Glutamatergic neuron (in vitro differentiated cells): Measurements from ENCODE around the gene PCGF3. TPM values are rescaled to one million over a fixed set of nuclear protein-coding genes. Genes with fewer than 3 reads are reported as not detected.
"Not testable (repeated sequence)": the region's sequence is repeated elsewhere in the genome, so short reads cannot be mapped to it uniquely, and the experiment has no call there.

ENCODE experiments used
- DNase-seq: peaks from one replicate; pipeline ENCODE4 v3.0.0; 2022
- H3K27ac Mint-ChIP-seq: one replicate; pipeline ENCODE4 v1.8.0; 2020; ENCODE audit warnings: mild to moderate bottlenecking, mixed read lengths, inconsistent platforms; ENCODE audit not compliant: unreplicated experiment
- H3K27me3 Mint-ChIP-seq: one replicate; pipeline ENCODE4 v1.8.0; 2020; ENCODE audit warnings: mild to moderate bottlenecking, moderate library complexity, mixed read lengths, inconsistent platforms; ENCODE audit not compliant: unreplicated experiment
- H3K36me3 Mint-ChIP-seq: one replicate; pipeline ENCODE4 v1.8.0; 2020; ENCODE audit warnings: mild to moderate bottlenecking, mixed read lengths, inconsistent platforms; ENCODE audit not compliant: unreplicated experiment
- H3K4me1 Mint-ChIP-seq: one replicate; pipeline ENCODE4 v1.8.0; 2020; ENCODE audit warnings: mild to moderate bottlenecking, low read depth, mixed read lengths, inconsistent platforms; ENCODE audit not compliant: unreplicated experiment
- H3K4me3 Mint-ChIP-seq: one replicate; pipeline ENCODE4 v1.8.0; 2020; ENCODE audit warnings: mild to moderate bottlenecking, mixed read lengths, inconsistent platforms; ENCODE audit not compliant: unreplicated experiment
- H3K9me3 Mint-ChIP-seq: one replicate; pipeline ENCODE4 v1.8.0; 2020; ENCODE audit warnings: mild to moderate bottlenecking, moderate library complexity, mixed read lengths, inconsistent platforms; ENCODE audit not compliant: unreplicated experiment
- total RNA-seq: library from RNA; stranded (reverse); fragmentation: NEBNext Ultra II Directional; extraction: Animal tissue kit (Norgen Biotek cat#: 25700); gene quantifications from one replicate; pipeline ENCODE4 v1.2.1, GENCODE V29; 2021; ENCODE audit not compliant: unreplicated experiment
- TF ChIP-seq, protein P1 (sequence below): fragments of 200-600 bp; sonication (generic); IDR thresholded peaks from one replicate; pipeline ENCODE4 v1.5.0; 2021; ENCODE audit not compliant: partially characterized antibody, unreplicated experiment

Gene PCGF3
- total RNA-seq, 1 donor from 2014 or later, result 122 TPM

DNA sequence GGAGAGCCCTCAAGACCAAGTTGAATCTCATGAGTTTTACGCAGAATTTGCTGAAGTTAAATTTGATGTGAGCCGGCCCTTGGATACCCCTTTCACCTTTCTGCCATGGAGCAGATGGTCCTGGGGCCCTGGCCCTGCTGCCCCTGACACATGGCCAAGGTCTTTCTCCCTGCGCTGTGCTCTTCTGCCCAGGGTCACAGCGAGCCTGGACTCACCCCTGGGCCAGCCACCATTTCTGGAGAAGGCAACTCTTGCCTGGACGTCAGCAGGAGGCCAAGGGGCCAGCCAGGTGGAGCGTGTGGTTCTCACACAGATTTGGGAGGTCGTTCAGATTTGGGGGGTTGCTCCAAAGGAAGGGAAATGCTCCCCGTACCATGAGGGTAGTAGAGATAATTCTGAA, 30.0 kb downstream of the PCGF3 start:
- Mint-ChIP-seq H3K36me3 (peaks cover 3% of the 10 kb centered on the region), H3K4me1 (no peaks in the 10 kb centered on the region)
- TF ChIP-seq, protein P1, sequence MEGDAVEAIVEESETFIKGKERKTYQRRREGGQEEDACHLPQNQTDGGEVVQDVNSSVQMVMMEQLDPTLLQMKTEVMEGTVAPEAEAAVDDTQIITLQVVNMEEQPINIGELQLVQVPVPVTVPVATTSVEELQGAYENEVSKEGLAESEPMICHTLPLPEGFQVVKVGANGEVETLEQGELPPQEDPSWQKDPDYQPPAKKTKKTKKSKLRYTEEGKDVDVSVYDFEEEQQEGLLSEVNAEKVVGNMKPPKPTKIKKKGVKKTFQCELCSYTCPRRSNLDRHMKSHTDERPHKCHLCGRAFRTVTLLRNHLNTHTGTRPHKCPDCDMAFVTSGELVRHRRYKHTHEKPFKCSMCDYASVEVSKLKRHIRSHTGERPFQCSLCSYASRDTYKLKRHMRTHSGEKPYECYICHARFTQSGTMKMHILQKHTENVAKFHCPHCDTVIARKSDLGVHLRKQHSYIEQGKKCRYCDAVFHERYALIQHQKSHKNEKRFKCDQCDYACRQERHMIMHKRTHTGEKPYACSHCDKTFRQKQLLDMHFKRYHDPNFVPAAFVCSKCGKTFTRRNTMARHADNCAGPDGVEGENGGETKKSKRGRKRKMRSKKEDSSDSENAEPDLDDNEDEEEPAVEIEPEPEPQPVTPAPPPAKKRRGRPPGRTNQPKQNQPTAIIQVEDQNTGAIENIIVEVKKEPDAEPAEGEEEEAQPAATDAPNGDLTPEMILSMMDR, result no peak

DNA sequence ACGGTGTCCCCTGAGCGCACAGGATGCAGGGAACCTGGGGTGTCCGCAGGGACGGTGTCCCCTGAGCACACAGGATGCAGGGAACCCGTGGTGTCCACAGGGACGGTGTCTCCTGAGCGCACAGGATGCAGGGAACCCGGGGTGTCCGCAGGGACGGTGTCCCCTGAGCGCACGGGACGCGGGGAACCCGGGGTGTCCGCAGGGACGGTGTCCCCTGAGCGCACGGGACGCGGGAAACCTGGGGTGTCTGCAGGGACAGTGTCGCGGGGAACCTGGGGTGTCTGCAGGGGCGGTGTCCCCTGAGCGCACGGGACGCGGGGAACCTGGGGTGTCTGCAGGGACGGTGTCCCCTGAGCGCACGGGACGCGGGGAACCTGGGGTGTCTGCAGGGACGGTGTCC, 30.9 kb downstream of the PCGF3 start:
- H3K4me1 Mint-ChIP-seq, H3K27me3 Mint-ChIP-seq, H3K9me3 Mint-ChIP-seq, DNase-seq, H3K27ac Mint-ChIP-seq, H3K4me3 Mint-ChIP-seq, H3K36me3 Mint-ChIP-seq: not testable (repeated sequence)

More for the DNA sequence above, 30.0 kb downstream of the PCGF3 start:
- H3K9me3 Mint-ChIP-seq, result peaks cover 8% of the 10 kb centered on the region
- H3K4me3 Mint-ChIP-seq, result no peak overlapping the region
- peaks cover 3% of the 10 kb centered on the region for H3K27me3 Mint-ChIP-seq
- no peak overlapping the region for H3K27ac Mint-ChIP-seq
- DNase-seq, result no peak

GRCh38 chr4:738781-739280, 33.2 kb downstream of the PCGF3 start:
- Mint-ChIP-seq H3K4me3 (no peak overlapping the region), H3K27ac (no peak overlapping the region), H3K27me3 (peaks cover 3% of the 10 kb centered on the region), H3K4me1 (no peaks in the 10 kb centered on the region), H3K36me3 (no peaks in the 10 kb centered on the region), H3K9me3 (peaks cover 10% of the 10 kb centered on the region)
- no peak for DNase-seq
- TF ChIP-seq, protein P1, result no peak

GRCh38 chr4:739569-739968, 33.9 kb downstream of the PCGF3 start:
- Mint-ChIP-seq H3K4me3 (no peak overlapping the region), H3K4me1 (no peaks in the 10 kb centered on the region), H3K27ac (no peak overlapping the region), H3K9me3 (peaks cover 10% of the 10 kb centered on the region), H3K36me3 (no peaks in the 10 kb centered on the region), H3K27me3 (peaks cover 2% of the 10 kb centered on the region)
- no peak for DNase-seq
- TF ChIP-seq, protein P1, result no peak

- DNase-seq, result no peak
- Mint-ChIP-seq H3K36me3 (no peaks in the 10 kb centered on the region), H3K27me3 (peaks cover 2% of the 10 kb centered on the region), H3K4me3 (no peak overlapping the region), H3K4me1 (no peaks in the 10 kb centered on the region), H3K27ac (no peak overlapping the region), H3K9me3 (peaks cover 8% of the 10 kb centered on the region)
- TF ChIP-seq, protein P1, result no peak
Measured at GRCh38 chr4:740011-740410, 34.4 kb downstream of the PCGF3 start.
